Measurements from ENCODE around the gene FAM177B. TPM values are rescaled to one million over a fixed set of nuclear protein-coding genes. Genes with fewer than 3 reads are reported as not detected.

FAM177B gene
- total RNA-seq, 2 experiments from 2014 or later, result not detected

DNA sequence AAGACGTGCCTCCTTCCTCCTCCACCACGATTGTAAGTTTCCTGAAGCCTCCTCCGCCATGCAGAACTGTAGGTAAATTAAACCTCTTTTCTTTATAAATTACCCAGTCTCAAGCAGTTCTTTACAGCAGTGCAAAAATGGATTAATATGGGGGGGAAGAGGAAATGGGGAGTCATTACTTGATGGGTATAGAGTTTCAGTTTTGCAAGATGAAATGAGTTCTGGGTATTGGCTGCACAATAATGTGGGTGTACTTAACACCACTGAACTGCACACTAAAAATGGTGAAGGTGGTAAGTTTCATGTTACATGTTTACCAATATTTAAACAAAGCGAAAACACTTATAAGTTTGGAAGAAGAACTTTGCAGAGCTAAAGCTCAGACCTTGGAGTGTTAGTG, 53.5 kb downstream of the FAM177B start:
- Mint-ChIP-seq H3K36me3 (no peaks in the 10 kb centered on the region), H3K4me3 (no peak overlapping the region), H3K27ac (no peak overlapping the region), H3K27me3 (no peaks in the 10 kb centered on the region), H3K4me1 (ENCODE audit: low read depth) (peaks cover 5% of the 10 kb centered on the region), H3K9me3 (peaks cover 10% of the 10 kb centered on the region)
- CTCF ChIA-PET, result interaction anchor here (1.8 kb wide), 1 partner anchor 334 kb away, joined by 7 read pairs; no protein-coding TSS in a partner anchor
- DNase-seq, result no peak
- intact Hi-C loops (cut with micrococcal nuclease), result no loop called here
- POLR2A ChIA-PET, result no interaction called here

DNA sequence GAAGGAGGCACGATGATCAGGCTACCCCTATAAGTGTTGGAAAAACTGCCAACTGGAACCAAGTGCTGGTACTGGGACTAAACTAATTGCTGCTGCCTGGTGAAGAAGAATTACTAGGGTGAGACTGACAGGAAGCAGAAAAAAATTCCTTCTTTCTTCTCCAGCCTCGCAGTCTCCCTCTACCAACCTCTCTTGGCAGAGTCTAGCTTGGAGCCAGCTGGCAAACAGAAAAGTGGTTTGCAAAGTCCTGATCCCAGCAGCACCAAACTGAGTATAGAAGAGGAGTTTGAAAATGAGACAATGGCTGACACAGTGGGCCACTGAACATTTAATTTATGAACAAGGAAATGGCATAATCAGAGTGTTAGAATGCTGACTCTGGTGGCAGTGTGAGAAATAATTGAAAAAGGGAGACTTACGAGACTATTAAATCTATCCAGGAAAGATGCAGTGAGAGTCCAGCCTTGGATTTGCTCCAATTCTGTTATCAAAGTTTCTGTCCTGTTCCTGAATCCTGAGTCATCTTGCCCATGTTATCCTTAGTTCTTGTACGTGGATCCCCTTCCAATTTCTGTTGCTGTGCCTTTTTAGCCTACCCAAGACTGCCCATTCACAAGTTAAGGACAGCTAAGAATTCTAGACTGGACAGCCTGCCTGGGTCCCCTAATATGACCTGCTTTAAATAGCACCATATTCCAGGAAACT, 54.2 kb downstream of the FAM177B start:
- Mint-ChIP-seq H3K27ac (no peak overlapping the region), H3K9me3 (peaks cover 10% of the 10 kb centered on the region), H3K27me3 (no peaks in the 10 kb centered on the region), H3K4me1 (ENCODE audit: low read depth) (peaks cover 5% of the 10 kb centered on the region), H3K4me3 (no peak overlapping the region), H3K36me3 (no peaks in the 10 kb centered on the region)
- no peak for DNase-seq
- CTCF ChIA-PET, result interaction anchor here (1.4 to 1.8 kb wide), 2 partner anchors 290 to 333 kb away, joined by 6 to 7 read pairs; no protein-coding TSS in a partner anchor
- intact Hi-C loops (cut with micrococcal nuclease), result no loop called here
- POLR2A ChIA-PET, result interaction anchor here (0.5 to 0.9 kb wide), 2 partner anchors 333 to 966 kb away, joined by 3 to 5 read pairs; no protein-coding TSS in a partner anchor

DNA sequence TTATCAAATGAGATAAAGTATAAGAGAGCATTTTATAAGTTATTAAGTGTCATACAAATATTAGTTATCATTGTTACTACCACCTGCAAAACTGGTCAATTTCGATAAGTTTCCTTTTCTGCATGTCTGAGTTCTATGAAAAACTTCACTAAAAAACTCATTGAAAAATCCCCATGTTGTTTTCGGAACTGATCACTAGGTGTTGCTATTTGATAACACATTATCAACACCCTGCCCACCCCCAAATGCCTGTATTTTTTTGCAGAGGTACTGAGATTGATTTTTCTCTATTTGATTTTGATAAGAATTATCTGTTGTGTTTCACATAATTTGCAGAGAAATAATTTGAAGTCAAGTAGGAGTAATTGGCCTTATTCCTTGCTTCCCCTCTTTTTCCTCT, 55.7 kb downstream of the FAM177B start:
- Mint-ChIP-seq H3K4me3 (no peak overlapping the region), H3K27ac (no peak overlapping the region), H3K9me3 (peaks cover 10% of the 10 kb centered on the region), H3K4me1 (ENCODE audit: low read depth) (peaks cover 5% of the 10 kb centered on the region), H3K27me3 (peaks cover 2% of the 10 kb centered on the region), H3K36me3 (no peaks in the 10 kb centered on the region)
- intact Hi-C loops (cut with micrococcal nuclease), result loop anchor here (1.0 to 2.0 kb wide), 2 partner anchors 289 to 330 kb away; no protein-coding TSS in a partner anchor
- no peak for DNase-seq
- ChIA-PET POLR2A (no interaction called here), CTCF (interaction anchor here (1.0 to 3.7 kb wide), 9 partner anchors 56 to 341 kb away, joined by 3 to 43 read pairs (median 6); no protein-coding TSS in a partner anchor)

DNA sequence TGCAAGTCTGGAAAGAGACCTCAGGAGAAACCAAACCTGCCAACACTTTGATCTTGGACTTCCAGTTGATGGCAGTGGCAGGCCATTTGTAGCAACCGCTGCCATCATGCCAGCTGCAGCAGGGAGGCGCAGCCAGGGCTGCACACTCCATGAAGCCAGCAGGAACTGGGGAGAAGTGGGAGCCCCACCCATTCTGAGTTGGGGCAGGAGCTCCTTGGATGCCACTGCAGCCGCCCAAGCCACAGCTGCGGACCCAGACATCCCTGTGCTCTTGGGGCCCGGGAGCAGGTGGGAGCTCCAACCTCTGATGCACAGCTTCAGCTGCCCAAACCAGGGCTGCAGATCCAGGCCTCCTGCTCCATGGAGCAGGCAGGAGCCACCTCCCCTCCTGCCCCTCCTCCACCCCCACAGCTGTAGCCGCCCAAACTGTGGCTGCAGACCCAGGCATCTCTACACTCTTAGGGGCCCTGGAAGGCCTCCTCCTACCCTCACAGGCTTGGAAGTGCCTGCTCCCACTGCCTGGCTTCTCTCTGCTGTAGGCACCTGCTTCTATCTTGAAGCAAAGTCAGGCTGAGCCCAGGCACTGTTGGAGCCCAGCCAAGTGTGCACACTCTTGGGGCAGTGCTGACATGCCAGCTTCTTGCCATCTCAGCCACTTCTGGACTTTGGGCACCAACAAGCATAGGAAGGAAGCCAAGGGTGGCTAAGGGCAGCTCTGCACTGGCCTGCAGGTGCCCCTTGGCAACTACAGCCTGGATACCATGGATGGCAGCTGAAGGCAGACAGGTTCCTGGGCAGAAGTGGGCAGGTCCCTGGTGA, 57.9 kb downstream of the FAM177B start:
- intact Hi-C loops (cut with micrococcal nuclease), result no loop called here
- H3K27ac Mint-ChIP-seq, result no peak overlapping the region
- ChIA-PET POLR2A (no interaction called here), CTCF (interaction anchor here (1.1 to 3.7 kb wide), 6 partner anchors 16 to 329 kb away, joined by 3 to 43 read pairs (median 7); no protein-coding TSS in a partner anchor)
- peaks cover 8% of the 10 kb centered on the region for H3K9me3 Mint-ChIP-seq
- no peak for DNase-seq
- no peaks in the 10 kb centered on the region for H3K36me3 Mint-ChIP-seq
- peaks cover 2% of the 10 kb centered on the region for H3K27me3 Mint-ChIP-seq
- peaks cover 8% of the 10 kb centered on the region for H3K4me1 Mint-ChIP-seq (ENCODE audit: low read depth)
- no peak overlapping the region for H3K4me3 Mint-ChIP-seq

- no peak overlapping the region for H3K27ac Mint-ChIP-seq
- ChIA-PET POLR2A (no interaction called here), CTCF (interaction anchor here (1.2 to 1.9 kb wide), 3 partner anchors 284 to 326 kb away, joined by 3 to 6 read pairs (median 5); no protein-coding TSS in a partner anchor)
- DNase-seq, result no peak
- H3K9me3 Mint-ChIP-seq, result no peaks in the 10 kb centered on the region
- no peaks in the 10 kb centered on the region for H3K36me3 Mint-ChIP-seq
- intact Hi-C loops (cut with micrococcal nuclease), result no loop called here
- peaks cover 3% of the 10 kb centered on the region for H3K4me1 Mint-ChIP-seq (ENCODE audit: low read depth)
- peaks cover 7% of the 10 kb centered on the region for H3K27me3 Mint-ChIP-seq
- H3K4me3 Mint-ChIP-seq, result no peak overlapping the region
Observed at GRCh38 chr1:222798116-222798515, 61.1 kb downstream of the FAM177B start.

DNA sequence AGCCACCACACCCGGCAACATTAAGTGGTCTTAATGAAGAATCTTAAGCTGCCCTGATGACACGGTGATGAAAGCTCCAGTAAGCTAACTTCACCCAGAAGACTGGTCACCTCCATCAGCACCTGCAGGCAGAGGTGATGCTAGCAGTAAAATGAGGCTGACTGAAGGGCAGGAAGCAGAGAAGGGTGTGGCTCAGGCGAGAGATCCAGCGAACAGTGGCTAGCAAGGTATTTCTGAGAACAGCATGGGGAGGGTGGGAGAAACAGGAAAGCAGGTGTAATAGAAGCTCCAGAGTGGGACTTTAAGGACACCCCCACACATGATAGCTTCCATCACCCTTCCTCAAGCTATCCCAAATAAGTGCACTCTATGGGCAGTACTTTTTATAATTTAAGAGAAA, 62.0 kb downstream of the FAM177B start:
- H3K4me1 Mint-ChIP-seq (ENCODE audit: low read depth), result peaks cover 3% of the 10 kb centered on the region
- CTCF ChIA-PET, result interaction anchor here (1.3 to 1.9 kb wide), 2 partner anchors 284 to 291 kb away, joined by 3 to 6 read pairs; no protein-coding TSS in a partner anchor
- POLR2A ChIA-PET, result no interaction called here
- intact Hi-C loops (cut with micrococcal nuclease), result no loop called here
- no peaks in the 10 kb centered on the region for H3K36me3 Mint-ChIP-seq
- no peak overlapping the region for H3K27ac Mint-ChIP-seq
- DNase-seq, result no peak
- H3K27me3 Mint-ChIP-seq, result peaks cover 13% of the 10 kb centered on the region
- no peak overlapping the region for H3K4me3 Mint-ChIP-seq
- no peaks in the 10 kb centered on the region for H3K9me3 Mint-ChIP-seq

Other genes with a start within 250 kb of the FAM177B start
- not detected for gene HHIPL2, start 189.1 kb upstream of the FAM177B start, total RNA-seq
- 10 to 100 TPM; 19.1 to 19.6 TPM for gene TAF1A, start 147.3 kb upstream of the FAM177B start, total RNA-seq
- 10 to 100 TPM; 41.5 to 43.2 TPM for gene MIA3, start 119.1 kb upstream of the FAM177B start, total RNA-seq
- 10 to 100 TPM; 64.6 to 65.1 TPM for gene AIDA, start 24.7 kb upstream of the FAM177B start, total RNA-seq
- 10 to 100 TPM; 37.4 to 39.7 TPM for gene BROX, start 24.6 kb upstream of the FAM177B start, total RNA-seq
- gene DISP1, start 77.8 kb downstream of the FAM177B start, total RNA-seq, result 1 to 10 TPM in 1 of 2 experiments, under 1 TPM in 1; 0.81 to 1.1 TPM